ENCODE data around the gene JPT2. TPM values are rescaled to one million over a fixed set of nuclear protein-coding genes. Genes with fewer than 3 reads are reported as not detected.
"Not testable (repeated sequence)": the region's sequence is repeated elsewhere in the genome, so short reads cannot be mapped to it uniquely, and the experiment has no call there.

The JPT2 gene
- total RNA-seq, 2 experiments from 2014 or later, result 56.1 to 61.7 TPM

- peak; percentile 38 for ATAC-seq
- H3K27ac Mint-ChIP-seq, result peak overlapping the region; percentile 99
- H3K4me1 Mint-ChIP-seq (ENCODE audit: low read depth), result peaks cover 33% of the 10 kb centered on the region
- POLR2A ChIA-PET, result interaction anchor here (0.6 to 2.7 kb wide), 16 partner anchors 27 to 400 kb away, joined by 3 to 19 read pairs (median 4); partner anchors contain the start of genes CRAMP1, EME2, FAHD1 and HAGH
- H3K36me3 Mint-ChIP-seq (ENCODE audit: low read depth), result peaks cover 24% of the 10 kb centered on the region
- H3K4me3 Mint-ChIP-seq, result peak overlapping the region; percentile 95
- CTCF ChIA-PET, result interaction anchor here (1.0 to 2.4 kb wide), 28 partner anchors 8 to 284 kb away, joined by 3 to 21 read pairs (median 4); partner anchors contain the start of genes CRAMP1, EME2, FAHD1 and HAGH
- H3K9me3 Mint-ChIP-seq (ENCODE audit: insufficient read depth); H3K27me3 Mint-ChIP-seq (ENCODE audit: low read depth); DNase-seq: not testable (repeated sequence)
These were observed 27.2 kb downstream of the JPT2 start for GRCh38 chr16:1705324-1705687.

DNA sequence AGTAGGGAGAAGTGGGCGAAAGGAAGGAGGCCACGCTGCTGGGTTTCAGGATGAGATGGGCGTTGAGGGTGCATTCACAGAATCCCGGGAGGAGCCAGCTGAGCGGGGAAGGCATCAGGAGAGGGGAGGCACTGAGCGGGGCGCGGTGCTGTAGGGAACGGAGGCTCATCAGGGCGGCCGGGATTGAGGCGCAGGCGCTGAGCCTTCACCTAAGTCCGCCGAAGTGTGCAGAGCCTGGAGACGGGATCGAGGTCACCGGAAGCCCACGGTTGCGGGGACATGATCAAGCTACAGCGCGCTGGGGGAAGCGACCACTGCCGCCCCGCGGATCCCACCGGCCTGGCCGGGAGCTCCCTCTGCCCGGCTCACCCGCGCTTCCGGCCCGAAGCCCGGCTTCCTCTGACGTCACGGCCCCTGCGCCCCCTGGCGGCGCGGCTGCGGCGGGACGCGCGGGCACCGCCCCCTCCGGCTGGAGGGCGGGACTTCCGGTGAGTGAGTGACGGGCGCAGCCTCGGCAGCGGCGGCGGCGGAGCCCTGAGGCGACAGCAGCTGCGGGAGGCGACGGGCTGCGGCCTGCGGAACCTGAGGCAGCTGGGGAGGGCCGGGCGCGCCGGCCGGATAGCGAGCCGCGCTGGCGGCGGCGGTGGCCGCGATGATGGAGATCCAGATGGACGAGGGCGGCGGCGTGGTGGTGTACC, 27.8 kb downstream of the JPT2 start, which contains the start of gene MAPK8IP3:
MAPK8IP3 (plus strand) TSS at position 508 of the 698 bp plus-strand sequence; CDS start at position 653, 145 bp downstream.
- Mint-ChIP-seq H3K27ac (peak within 1 kb of the TSS; percentile 99), H3K9me3 (ENCODE audit: insufficient read depth) (no peaks in the 10 kb centered on the region), H3K27me3 (ENCODE audit: low read depth) (no peaks in the 10 kb centered on the region), H3K4me1 (ENCODE audit: low read depth) (peaks cover 33% of the 10 kb centered on the region), H3K36me3 (ENCODE audit: low read depth) (peaks cover 20% of the 10 kb centered on the region), H3K4me3 (peak within 1 kb of the TSS; percentile 95)
- ATAC-seq (peak; percentile 86), DNase-seq (peak; percentile 92)
- ChIA-PET POLR2A (interaction anchor here (0.6 to 2.7 kb wide), 20 partner anchors 19 to 652 kb away, joined by 3 to 19 read pairs (median 4); partner anchors contain the start of genes CRAMP1, EME2, FAHD1 and HAGH), CTCF (interaction anchor here (0.6 to 2.4 kb wide), 35 partner anchors 8 to 397 kb away, joined by 3 to 21 read pairs (median 4); partner anchors contain the start of genes CRAMP1, EME2, FAHD1 and HAGH)

GRCh38 chr16:1706386-1707192, 28.5 kb downstream of the JPT2 start:
- CTCF ChIA-PET, result interaction anchor here (0.6 to 2.4 kb wide), 36 partner anchors 9 to 397 kb away, joined by 3 to 21 read pairs (median 4); partner anchors contain the start of genes CRAMP1, EME2, FAHD1 and HAGH
- Mint-ChIP-seq H3K4me1 (ENCODE audit: low read depth) (peaks cover 33% of the 10 kb centered on the region), H3K27ac (peak overlapping the region; percentile 99), H3K36me3 (ENCODE audit: low read depth) (peaks cover 13% of the 10 kb centered on the region), H3K27me3 (ENCODE audit: low read depth) (no peaks in the 10 kb centered on the region), H3K9me3 (ENCODE audit: insufficient read depth) (no peaks in the 10 kb centered on the region), H3K4me3 (peak overlapping the region; percentile 95)
- DNase-seq, result peak; percentile 62
- POLR2A ChIA-PET, result interaction anchor here (0.6 to 2.7 kb wide), 15 partner anchors 19 to 652 kb away, joined by 3 to 19 read pairs (median 5); partner anchors contain the start of genes CRAMP1, EME2, FAHD1 and HAGH
- ATAC-seq, result peak; percentile 47

DNA sequence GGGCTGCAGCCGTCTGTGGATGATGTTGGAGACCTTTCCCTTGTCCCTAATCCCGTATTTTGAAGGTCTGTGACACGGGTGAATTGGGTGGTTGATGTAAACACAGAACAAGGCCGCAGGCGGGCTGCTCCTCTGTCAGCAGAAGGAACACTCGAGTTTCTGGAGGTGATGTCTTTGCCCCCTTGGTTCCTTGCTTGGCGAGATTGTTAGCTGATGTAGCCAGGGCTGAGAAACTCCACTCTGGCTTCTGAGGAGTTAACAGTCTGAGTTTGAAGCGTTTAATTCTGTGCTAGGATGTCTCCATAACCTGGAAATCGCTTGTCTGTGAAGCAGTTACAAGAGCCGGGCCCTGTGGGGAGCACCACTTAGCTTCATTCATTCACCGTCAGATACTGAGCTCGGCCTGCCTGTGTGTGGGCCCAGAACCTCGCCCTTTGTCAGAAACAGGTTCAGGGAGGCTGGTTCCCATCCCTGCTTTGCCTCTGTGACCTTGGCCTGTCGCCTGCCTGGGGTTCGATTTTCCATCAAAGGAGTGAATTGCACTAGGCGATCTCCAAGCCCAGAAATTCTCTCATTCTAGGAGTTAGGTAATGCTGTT, 29.2 kb downstream of the JPT2 start:
- Mint-ChIP-seq H3K27ac (peak overlapping the region; percentile 85), H3K9me3 (ENCODE audit: insufficient read depth) (no peaks in the 10 kb centered on the region), H3K4me1 (ENCODE audit: low read depth) (peaks cover 33% of the 10 kb centered on the region), H3K36me3 (ENCODE audit: low read depth) (peaks cover 10% of the 10 kb centered on the region), H3K27me3 (ENCODE audit: low read depth) (no peaks in the 10 kb centered on the region), H3K4me3 (peak overlapping the region; percentile 95)
- ATAC-seq (no peak), DNase-seq (peak; percentile 35)
- CTCF ChIA-PET, result interaction anchor here (0.6 to 2.4 kb wide), 6 partner anchors 29 to 286 kb away, joined by 3 to 17 read pairs (median 4); partner anchors contain the start of genes JPT2, NUBP2 and SPSB3
- POLR2A ChIA-PET, result interaction anchor here (1.2 to 2.7 kb wide), 3 partner anchors 29 to 448 kb away, joined by 3 to 19 read pairs (median 11); partner anchors contain the start of genes JPT2 and TRAF7

DNA sequence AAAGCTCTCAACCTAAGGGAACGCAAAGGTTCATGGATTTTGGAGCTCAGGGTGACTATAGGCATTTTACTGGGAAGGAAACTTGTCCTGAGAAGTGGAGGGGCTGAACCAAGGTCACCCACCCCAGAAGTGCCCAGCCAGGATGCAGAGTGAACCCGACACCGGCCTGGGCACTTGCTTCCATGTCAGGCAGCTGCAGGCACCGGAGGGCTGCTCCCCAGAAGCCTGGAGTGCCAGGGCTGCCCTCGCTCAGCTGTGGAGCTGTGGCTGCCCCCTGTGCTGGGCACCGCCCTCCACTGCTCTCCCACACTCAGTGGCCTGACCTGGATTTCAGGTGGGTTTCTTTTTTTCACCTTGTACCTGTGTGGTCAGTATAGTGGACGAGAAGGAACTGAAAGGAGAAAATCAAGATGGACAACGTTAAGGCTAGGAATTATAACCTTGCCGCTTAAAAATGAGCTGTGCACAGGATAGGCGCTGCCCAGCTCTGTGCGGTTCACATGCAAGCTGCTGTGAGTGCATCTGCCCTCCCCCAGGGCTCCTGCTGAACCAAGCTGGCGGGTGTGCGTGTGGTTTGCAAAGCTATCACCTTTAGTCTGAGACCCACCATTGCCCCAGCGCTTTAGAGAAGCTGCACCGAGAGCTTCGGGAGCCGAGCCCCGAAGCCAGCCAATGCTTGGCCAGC, 30.1 kb downstream of the JPT2 start:
- Mint-ChIP-seq H3K9me3 (ENCODE audit: insufficient read depth) (no peaks in the 10 kb centered on the region), H3K27ac (peak overlapping the region; percentile 16), H3K4me3 (peak overlapping the region; percentile 95), H3K4me1 (ENCODE audit: low read depth) (peaks cover 33% of the 10 kb centered on the region), H3K36me3 (ENCODE audit: low read depth) (peaks cover 5% of the 10 kb centered on the region), H3K27me3 (ENCODE audit: low read depth) (no peaks in the 10 kb centered on the region)
- ChIA-PET CTCF (interaction anchor here (1.8 kb wide), 1 partner anchor 30 kb away, joined by 3 read pairs; the partner anchor contains the start of gene JPT2), POLR2A (interaction anchor here (1.2 to 2.6 kb wide), 2 partner anchors 30 to 447 kb away, joined by 3 to 19 read pairs; partner anchors contain the start of genes JPT2 and TRAF7)
- ATAC-seq, result no peak
- no peak for DNase-seq

- H3K36me3 Mint-ChIP-seq (ENCODE audit: low read depth), result peaks cover 2% of the 10 kb centered on the region
These were observed 30.7 kb downstream of the JPT2 start for GRCh38 chr16:1708768-1709180.

GRCh38 chr16:1709356-1709755, 31.3 kb downstream of the JPT2 start:
- Mint-ChIP-seq H3K27me3 (ENCODE audit: low read depth) (no peaks in the 10 kb centered on the region), H3K4me3 (no peak overlapping the region), H3K4me1 (ENCODE audit: low read depth) (peaks cover 34% of the 10 kb centered on the region), H3K9me3 (ENCODE audit: insufficient read depth) (no peaks in the 10 kb centered on the region), H3K36me3 (ENCODE audit: low read depth) (peaks cover 2% of the 10 kb centered on the region), H3K27ac (no peak overlapping the region)
- no peak for ATAC-seq
- DNase-seq, result no peak
- ChIA-PET POLR2A (no interaction called here), CTCF (no interaction called here)

More at GRCh38 chr16:1708768-1709180, 30.7 kb downstream of the JPT2 start:
- no peak for ATAC-seq
- Mint-ChIP-seq H3K9me3 (ENCODE audit: insufficient read depth) (no peaks in the 10 kb centered on the region), H3K27ac (peak overlapping the region; percentile 16), H3K4me1 (ENCODE audit: low read depth) (peaks cover 35% of the 10 kb centered on the region), H3K27me3 (ENCODE audit: low read depth) (no peaks in the 10 kb centered on the region), H3K4me3 (no peak overlapping the region)
- DNase-seq, result no peak
- POLR2A ChIA-PET, result no interaction called here
- CTCF ChIA-PET, result interaction anchor here (1.8 kb wide), 1 partner anchor 30 kb away, joined by 3 read pairs; the partner anchor contains the start of gene JPT2

GRCh38 chr16:1710811-1711507, 32.9 kb downstream of the JPT2 start:
- Mint-ChIP-seq H3K9me3 (ENCODE audit: insufficient read depth) (no peaks in the 10 kb centered on the region), H3K27ac (no peak overlapping the region), H3K4me1 (ENCODE audit: low read depth) (peaks cover 29% of the 10 kb centered on the region), H3K36me3 (ENCODE audit: low read depth) (peaks cover 2% of the 10 kb centered on the region), H3K4me3 (no peak overlapping the region), H3K27me3 (ENCODE audit: low read depth) (no peaks in the 10 kb centered on the region)
- ChIA-PET CTCF (interaction anchor here (2.5 kb wide), 1 partner anchor 13 kb away, joined by 13 read pairs; no protein-coding TSS in a partner anchor), POLR2A (no interaction called here)
- DNase-seq, result no peak
- no peak for ATAC-seq

- no peaks in the 10 kb centered on the region for H3K9me3 Mint-ChIP-seq (ENCODE audit: insufficient read depth)
- DNase-seq (no peak), ATAC-seq (no peak)
- peaks cover 2% of the 10 kb centered on the region for H3K36me3 Mint-ChIP-seq (ENCODE audit: low read depth)
- no peak overlapping the region for H3K27ac Mint-ChIP-seq
- CTCF ChIA-PET, result interaction anchor here (1.4 kb wide), 1 partner anchor 11 kb away, joined by 5 read pairs; no protein-coding TSS in a partner anchor
- POLR2A ChIA-PET, result interaction anchor here (1.0 kb wide), 1 partner anchor 11 kb away, joined by 3 read pairs; no protein-coding TSS in a partner anchor
- no peak overlapping the region for H3K4me3 Mint-ChIP-seq
- peaks cover 22% of the 10 kb centered on the region for H3K4me1 Mint-ChIP-seq (ENCODE audit: low read depth)
- no peaks in the 10 kb centered on the region for H3K27me3 Mint-ChIP-seq (ENCODE audit: low read depth)
These were observed 34.7 kb downstream of the JPT2 start for GRCh38 chr16:1712791-1713261.

DNA sequence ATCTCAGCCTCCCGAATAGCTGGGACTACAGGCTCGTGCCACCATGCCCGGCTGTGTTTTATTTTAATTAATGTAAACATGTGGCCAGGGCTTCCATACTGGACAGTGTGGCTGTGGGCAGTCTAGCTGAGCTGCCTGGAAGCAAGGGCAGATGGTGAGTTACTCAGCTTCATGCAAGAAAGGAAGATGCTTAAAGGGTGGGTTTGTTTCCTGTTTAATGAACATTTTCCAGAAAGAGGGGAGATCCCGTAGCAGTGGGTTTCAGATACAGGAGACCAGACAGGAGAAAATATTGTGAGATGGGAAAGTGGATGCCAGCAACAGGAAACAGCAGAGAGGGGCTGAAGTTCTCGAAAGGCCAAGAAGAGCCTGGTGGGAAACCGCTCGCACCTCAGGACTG, 35.3 kb downstream of the JPT2 start:
- Mint-ChIP-seq H3K4me3 (no peak overlapping the region), H3K27me3 (ENCODE audit: low read depth) (no peaks in the 10 kb centered on the region), H3K27ac (no peak overlapping the region), H3K9me3 (ENCODE audit: insufficient read depth) (no peaks in the 10 kb centered on the region), H3K36me3 (ENCODE audit: low read depth) (peaks cover 2% of the 10 kb centered on the region), H3K4me1 (ENCODE audit: low read depth) (peaks cover 17% of the 10 kb centered on the region)
- ATAC-seq (no peak), DNase-seq (no peak)
- ChIA-PET POLR2A (interaction anchor here (1.0 kb wide), 1 partner anchor 11 kb away, joined by 3 read pairs; no protein-coding TSS in a partner anchor), CTCF (interaction anchor here (1.4 kb wide), 1 partner anchor 10 kb away, joined by 5 read pairs; no protein-coding TSS in a partner anchor)

All from activated CD8-positive, alpha-beta T cell treated with anti-CD3 and anti-CD28 coated beads, Interleukin-2, amount 10 ng/mL, durations not matched to agents 7 days and 5 days (primary cell).